Activated CD4-positive, alpha-beta T cell treated with anti-CD3 and anti-CD28 coated beads, Interleukin-2, amount 50 U/mL, for 24 hours (primary cell): ENCODE results near the gene STAP1.
"Not testable (repeated sequence)": the region's sequence is repeated elsewhere in the genome, so short reads cannot be mapped to it uniquely, and the experiment has no call there.

Experiments
- DNase-seq, 2 donors: peaks; one replicate each; pipeline ENCODE4 v3.0.0-alpha.2; 2020; ENCODE audit warnings: low read depth in 1 of 2, low spot score in 1 of 2

Gene STAP1, protein sequence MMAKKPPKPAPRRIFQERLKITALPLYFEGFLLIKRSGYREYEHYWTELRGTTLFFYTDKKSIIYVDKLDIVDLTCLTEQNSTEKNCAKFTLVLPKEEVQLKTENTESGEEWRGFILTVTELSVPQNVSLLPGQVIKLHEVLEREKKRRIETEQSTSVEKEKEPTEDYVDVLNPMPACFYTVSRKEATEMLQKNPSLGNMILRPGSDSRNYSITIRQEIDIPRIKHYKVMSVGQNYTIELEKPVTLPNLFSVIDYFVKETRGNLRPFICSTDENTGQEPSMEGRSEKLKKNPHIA

DNA sequence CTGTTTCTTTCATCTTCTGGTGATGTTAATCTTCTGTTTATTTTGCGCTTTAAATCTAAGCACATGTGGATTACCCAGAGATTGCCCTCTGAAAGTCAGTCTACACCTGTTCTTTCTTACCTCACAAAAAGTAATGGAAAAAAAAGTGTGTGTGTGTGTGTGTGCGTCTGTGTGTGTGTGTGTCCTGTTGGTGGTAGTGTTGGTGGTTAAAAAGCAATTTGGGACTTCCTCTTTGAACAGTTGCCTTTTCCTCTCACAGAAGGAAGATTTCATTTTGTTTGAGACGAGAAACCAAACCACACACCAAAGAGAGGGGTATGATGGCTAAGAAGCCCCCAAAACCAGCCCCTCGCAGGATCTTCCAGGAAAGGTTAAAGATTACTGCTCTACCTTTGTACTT is at the start of gene STAP1:
TSS of gene STAP1 (plus strand) at position 235 of the 400 bp plus-strand sequence. CDS start at position 318, 83 bp downstream.
- DNase-seq = no peak

DNA sequence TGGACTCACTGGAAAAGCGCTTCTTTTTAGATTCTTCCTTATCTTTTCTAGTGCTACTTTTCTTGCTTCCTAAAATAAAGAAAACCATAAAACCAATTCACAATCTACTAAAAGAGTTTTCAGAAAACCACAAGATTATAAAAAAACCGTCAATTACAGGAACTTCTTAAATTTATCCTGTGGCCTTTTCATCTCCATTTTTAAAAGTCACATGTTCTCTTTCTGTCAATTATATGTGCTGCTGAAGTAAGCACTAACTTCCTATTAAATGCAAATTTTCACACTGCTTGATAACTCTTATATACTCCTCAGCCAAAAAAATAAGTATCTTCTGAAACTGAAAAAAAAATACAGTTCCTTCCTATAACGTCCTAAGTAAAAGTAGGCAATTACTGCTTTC is 46.0 kb upstream of the STAP1 start:
- no peak for DNase-seq

DNA sequence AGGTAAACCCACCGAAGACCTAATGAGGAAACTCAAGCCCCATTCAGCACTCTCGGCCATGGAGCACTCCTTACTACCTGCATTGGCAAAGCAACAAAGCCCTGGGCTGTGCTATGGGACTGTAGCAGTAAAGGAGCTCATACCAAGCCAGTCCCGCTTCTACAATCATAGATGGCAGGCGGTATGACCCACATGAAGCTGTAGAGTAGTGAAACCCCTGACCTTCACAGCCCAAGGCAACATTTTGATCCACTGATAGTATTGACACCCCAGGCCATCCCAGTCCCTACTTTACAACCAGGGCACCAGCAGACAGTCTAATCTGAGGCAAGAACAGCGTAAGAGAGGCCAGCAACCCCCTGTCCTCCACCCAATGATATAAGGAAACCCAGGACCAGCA is 38.4 kb upstream of the STAP1 start:
- DNase-seq = no peak

DNA sequence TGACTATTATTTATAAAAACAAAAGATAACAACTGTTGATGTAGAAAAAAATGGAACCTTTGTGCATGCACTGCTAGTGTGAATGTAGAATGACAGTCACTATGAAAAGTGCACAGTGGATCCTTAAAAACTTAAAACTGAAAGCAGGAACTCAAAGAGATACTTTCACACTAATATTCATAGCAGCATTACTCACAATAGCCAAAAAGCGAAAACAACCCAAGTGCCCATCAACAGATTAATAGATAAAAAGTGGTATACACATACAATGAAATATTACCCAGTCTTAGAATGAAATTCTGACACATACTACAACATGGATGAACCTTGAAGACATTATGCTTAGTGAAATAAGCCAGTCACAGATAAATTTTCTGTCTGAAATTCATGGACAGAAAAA is 37.0 kb upstream of the STAP1 start:
- no peak for DNase-seq

DNA sequence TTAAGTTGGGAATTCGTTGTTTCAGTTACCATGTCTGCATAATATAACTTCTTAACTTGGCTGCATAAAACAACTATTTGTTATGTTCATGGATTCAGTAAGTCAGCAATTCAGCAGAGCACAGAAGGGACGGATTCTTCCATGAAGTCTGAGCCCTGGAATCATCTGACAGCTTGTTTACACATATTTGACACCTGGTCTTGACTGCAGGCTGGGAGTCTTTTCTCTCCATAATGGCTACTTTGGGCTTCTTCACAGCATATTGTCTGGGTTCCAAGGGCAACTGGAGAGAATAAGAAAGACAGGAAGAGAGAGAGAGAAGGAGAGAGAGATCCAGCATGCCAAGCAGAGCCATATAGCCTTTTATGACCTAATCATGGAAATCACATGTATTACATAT is 36.3 kb upstream of the STAP1 start:
- DNase-seq = no peak

DNA sequence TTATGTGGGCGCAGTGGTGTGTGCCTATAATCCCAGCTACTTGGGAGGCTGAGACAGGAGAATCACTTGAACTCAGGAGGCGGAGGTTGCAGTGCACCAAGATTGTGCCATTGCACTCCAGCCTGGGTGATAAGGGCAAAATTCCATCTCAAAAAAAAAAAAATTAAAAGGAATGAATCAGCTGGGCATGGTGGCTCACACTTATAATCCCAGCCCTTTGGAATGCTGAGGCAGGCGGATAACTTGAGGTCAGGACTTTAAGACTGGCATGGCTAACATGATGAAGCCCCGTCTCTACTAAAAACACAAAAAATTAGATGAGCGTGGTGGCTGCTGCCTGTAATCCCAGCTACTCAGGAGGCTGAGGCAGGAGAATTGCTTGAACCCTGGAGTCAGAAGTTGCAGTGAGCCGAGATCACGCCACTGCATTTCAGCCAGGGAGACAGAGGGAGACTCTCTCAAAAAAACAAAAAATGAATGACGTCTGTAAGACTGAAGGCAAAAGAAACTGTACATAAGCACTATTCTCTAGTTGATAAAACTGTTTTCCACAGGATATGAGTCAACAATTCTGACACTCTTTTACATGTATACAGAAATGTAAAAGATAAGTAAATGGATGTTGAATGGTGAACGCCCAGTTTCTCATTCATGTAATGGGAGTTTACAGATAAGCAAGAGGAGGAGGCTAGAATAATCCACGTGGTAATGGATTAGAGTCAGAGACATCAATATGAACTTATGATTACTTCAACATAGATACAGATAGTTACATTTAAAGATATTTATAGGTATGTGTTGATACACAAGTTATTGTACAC is 35.5 kb upstream of the STAP1 start:
- DNase-seq = peak in 1 of 2 donors; percentile 17

DNA sequence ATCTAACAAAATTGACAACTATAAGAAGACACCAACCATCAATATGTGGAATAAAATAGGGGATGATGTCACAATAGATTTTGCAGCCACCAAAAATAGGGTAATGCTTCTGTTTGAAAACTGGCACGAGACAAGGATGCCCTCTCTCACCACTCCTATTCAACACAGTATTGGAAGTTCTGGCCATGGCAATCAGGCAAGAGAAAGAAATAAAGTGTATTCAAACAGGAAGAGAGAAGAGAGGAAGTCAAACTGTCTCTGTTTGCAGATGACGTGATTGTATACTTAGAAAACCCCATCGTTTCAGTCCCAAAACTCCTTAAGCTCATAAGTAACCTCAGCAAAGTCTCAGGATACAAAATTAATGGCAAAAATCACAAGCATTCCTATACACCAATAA is 34.4 kb upstream of the STAP1 start:
- not testable (repeated sequence) for DNase-seq

DNA sequence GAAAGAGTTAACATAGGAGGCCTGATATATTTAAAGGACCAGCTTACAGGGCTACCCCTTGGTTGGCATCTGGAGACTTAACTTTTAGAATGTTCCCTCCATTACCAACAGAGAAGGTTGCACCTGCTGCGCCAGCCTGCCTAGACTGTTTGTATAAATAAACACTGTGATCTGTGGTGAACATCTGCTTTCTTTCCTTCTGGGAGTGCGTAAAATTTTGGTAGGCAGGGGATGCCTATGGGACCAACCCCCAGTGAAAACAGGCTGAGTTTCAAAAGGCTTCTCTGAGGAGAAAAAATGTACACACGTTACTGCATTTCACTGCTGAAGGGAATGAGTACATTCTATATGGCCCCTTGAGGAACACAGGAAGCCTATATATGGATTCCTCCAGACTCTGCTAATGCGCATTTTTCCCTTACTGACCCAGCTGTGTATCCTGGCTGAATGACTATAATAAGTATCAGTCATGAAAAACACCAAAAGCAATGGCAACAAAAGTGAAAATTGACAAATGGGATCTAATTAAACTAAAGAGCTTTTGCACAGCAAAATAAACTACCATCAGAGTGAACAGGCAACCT is 27.1 kb upstream of the STAP1 start:
- DNase-seq = no peak

DNA sequence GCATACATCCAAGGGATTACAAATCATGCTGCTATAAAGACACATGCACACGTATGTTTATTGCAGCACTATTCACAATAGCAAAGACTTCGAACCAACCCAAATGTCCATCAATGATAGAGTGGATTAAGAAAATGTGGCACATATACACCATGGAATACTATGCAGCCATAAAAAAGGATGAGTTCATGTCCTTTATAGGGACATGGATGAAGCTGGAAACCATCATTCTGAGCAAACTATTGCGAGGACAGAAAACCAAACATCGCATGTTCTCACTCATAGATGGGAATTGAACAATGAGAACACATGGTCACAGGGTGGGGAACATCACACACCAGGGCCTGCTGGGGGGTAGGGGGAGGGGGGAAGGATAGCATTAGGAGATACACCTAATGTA is 26.1 kb upstream of the STAP1 start:
- not testable (repeated sequence) for DNase-seq

DNA sequence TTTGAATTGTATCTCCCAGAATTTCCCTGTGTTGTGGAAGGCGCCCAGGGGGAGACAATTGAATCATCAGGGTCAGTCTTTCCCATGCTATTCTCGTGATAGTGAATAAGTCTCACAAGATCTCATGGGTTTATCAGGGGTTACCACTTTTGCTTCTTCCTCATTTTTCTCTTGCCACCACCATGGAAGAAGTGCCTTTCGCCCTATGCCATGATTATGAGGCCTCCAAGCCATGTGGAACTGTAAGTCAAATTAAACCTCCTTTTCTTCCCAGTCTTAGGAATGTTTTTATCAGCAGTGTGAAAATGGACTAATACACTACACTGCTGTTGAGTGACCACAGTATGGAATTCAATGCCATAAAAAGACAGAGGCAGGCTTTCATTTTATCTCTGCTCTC is 25.4 kb upstream of the STAP1 start:
- no peak for DNase-seq

DNA sequence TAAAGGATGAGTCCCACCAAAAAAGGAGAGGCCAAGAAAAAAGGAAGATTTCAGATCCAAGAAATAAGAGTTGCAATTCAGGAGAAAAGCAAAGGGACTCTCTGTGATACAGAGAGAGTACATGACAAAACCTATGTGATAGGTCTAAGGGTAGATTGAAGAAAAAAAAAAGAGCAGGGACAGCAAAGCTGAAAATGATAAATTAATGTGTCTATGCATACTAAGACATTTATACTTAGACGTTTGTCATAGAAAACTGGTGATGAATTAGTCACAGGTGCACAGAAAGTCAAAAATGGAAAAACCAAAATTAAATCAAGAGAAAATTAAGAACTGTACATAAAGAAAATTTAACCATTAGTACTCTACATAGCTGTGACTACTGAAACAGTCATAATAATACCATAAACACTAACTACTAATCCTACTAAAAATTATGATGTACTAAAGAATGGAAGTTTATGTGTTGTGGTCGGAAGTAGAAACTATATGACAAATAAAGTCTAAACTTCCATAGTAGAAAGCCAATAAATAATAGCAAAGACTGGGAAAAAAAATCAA is 23.2 kb upstream of the STAP1 start:
- no peak for DNase-seq

DNA sequence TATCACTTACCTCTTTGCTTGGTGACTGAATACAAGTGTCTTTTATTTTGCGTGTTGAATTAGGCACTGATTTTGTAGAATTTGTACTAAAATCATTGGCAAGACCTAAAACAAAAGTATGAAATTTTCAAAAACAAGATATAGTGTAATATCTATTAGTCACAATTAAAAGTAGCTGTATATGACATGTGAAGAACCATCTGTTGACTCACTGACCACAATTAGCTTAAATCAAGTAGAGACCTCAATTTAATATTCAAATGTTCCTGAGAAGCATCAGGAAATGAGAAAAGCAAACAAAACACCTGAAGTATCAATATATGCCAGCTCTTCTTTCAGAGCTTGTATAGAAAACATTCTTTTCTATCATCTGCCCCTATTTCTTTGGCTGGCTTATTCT is 18.7 kb upstream of the STAP1 start:
- DNase-seq = no peak

DNA sequence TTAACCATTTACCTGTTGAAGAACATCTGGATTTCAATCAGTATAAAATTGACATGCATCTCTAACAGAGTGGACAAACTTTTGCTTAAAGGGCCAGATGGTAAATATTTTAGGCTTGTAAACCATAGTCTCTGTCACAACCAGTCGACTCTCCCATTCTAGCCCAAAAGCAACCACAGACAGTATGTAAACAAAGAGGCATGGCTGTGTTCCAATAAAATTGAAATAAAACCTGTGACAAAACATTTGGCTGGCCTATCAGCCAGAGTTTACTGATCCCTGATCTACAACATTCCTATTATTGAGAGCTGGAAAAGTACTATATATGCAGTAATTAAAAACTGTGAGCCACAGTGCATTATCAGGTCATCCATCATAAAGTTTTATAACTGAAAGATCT is 16.5 kb upstream of the STAP1 start:
- no peak for DNase-seq

DNA sequence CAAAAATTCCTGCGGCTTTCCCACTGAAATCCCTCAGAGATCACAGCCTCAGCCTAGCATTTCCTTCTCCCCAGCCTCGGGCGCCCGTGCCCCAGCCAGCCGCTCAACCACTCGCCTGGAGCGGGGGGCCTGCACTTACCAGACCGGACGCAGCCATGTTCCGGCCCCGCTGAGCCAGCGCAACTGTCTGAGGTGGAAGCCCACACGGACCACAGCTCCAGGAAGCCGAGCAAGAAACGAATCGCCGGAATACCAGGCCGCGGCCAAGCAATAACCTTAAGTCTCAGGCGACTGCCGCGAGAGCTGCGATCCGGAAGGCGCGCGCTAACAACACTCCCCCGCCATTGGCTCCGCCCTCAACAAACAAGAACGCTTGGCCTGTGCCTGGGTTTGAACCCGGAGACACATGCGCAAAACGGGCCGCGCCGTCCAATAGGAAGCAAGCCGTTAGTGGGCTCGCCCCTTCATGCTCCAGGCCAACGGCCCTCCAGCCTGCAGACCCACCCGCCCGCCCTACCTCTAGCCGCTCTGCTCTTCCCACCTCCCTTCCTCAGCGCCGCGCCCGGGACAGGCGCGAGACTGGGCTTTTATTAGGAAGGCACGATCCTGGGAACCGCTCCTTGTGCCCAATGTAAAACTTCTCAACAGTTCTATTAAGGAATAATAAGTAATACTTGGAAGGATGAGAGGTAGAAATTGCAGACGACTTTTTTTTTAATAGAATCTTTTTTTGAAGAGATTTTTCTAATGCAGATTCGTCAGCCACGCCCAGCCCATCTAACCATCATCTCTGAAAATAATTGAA is 13.1 kb upstream of the STAP1 start, which contains the start of gene CENPC:
TSS of gene CENPC (minus strand) at position 305 of the 805 bp plus-strand sequence. CDS start at position 157, 148 bp downstream.
- peak; percentile 80 to 89 for DNase-seq

DNA sequence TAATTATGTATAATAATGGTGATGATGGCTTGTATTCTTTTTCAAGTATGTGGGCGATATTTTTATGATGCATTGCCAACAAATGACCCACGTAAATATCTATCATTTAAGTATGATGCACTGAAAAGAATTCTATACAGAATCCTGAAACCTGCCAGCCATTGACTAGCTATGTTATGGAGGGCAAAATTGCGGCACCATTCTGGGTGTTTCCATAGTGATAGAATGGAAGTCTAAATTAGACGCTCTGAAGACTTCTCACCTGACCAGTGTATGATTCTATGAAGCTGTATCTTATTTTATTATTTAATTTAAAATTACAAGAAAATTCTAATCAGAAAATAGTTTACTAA is 12.5 kb upstream of the STAP1 start:
- DNase-seq = no peak

DNA sequence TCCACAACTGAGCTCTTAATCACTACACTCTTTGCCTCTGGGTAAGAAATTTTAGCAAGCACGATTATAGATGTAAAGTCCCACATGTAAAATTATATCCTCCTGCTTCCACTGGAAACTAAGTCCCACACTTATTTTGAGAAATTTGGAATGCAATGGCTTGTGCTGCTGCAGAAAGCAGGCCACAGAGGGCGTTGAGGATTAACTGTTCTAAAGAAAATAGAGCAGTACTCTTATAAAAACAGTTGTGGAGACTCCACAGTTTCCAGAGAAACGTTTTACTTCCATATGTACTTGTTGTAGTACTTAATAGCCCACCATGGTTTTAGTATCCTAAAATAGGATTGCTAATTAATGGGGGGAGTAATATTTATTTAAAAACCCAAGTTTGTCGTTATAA is 11.6 kb upstream of the STAP1 start:
- no peak for DNase-seq

DNA sequence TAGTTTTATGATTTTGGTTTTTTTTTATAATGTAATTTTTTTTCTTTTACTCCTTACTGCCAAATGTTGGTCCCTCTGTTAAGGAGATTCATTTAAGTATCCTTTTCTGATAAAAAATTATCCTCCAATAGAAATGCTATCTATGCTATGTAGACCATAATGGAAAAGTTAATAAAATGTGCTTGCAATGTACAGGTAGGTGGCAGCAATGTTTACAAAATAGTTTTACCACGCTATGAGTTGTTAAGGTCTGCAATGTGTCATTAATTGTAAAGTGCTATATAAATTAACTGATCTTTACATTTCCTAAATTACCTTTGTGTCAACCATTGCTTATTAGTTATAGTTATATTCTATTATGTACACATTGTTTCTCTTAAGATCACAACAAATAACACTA is 9.4 kb upstream of the STAP1 start:
- no peak for DNase-seq

DNA sequence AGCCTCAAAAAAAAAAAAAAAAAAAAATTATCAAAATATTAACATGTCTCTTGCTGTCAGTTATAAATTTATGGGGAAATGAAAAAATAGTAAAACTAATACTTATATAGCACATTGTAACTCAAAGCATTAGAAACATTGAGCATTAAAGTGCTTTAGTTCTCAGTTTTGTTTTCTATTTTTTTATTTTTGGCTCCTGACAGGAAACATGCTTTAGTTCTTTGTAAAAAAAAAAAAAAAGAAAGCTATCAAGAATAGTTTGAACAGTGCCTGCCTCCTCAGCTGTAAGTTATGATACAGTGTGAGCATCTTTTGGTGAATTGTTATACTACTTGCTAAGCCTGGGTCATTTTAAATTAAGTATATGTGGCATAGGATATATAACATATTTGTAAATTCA is 8.1 kb upstream of the STAP1 start:
- DNase-seq = no peak

DNA sequence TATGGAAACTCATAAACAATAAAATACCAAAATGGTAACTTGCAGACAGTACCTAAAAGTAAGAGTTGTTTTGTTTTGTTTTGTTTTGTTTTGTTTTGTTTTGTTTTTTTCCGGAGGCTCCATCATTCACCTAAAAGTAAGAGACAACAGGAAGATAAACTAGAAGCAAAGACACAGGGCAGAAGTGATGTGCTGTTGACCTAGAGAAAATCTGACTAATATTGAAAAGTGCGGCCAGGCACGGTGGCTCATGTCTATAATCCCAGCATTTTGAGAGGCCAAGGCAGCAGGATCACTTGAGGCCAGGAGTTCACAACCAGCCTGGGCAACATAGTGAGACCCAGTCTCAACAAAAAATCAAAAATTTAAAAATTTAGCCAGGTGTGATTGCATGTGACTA is 7.7 kb upstream of the STAP1 start:
- no peak for DNase-seq

DNA sequence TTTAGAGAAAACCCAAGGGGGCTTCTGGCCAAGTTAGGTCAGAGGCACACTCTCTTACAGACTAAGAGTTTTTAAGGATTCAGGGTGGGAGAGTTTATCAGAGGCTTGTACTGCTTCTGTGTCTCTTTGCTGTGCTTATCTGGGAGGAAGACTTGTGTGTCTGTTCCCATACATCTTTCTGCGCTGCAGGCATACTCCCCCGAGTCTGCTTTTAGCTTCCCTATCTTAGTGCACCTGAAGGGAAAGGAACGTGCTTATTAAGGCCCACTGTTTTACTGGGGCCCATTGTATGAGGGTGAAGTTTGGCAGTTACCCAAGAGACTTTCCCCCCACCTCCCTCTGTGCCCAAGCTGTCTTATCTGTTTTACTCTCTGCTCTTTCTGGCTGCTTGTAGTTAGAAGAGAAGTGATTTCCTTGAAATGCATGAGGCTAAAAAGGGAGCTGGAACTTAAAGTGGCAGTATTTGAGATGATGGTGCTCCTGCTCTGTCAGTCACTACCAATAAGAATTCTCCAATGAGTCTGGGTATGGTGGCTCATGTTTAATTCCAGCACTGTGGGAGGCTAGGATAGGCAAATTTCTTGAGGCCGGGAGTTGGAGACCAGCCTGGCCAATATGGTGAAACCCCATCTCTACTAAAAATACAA is 6.3 kb upstream of the STAP1 start:
- not testable (repeated sequence) for DNase-seq

DNA sequence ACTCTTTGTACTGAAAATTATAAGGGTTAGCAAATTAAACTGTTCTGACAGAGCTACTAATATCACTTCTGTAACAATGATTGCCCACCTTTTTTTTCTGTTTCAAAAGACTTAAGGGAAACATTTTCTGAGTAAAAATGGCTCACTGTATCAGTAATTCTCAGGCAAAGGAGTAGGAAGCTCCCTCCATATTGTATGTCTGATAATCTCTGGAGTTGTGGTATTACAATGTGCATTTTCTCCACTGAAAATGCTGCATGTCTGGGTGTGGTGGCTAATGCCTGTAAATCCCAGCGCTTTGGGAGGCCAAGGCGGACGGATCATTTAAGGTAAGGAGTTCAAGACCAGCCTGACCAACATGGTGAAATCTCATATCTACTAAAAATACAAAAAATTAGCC is 4.4 kb upstream of the STAP1 start:
- no peak for DNase-seq
